IMR-90 (cell line): ENCODE results near the gene PIK3R3.

Experiments used
- CTCF ChIP-seq: conservative IDR thresholded peaks from 2 replicates; pipeline ENCODE4 v1.5.1; 2012; ENCODE audit warnings: mild to moderate bottlenecking, low read depth, low read length, improper control_type of control experiment
- MAZ ChIP-seq: IDR thresholded peaks from 2 replicates; pipeline ENCODE4 v1.6.1; 2012; ENCODE audit warnings: low read depth, mild to moderate bottlenecking, low read length, improper control_type of control experiment, moderate library complexity, borderline replicate concordance
- POLR2A ChIP-seq: IDR thresholded peaks from 2 replicates; pipeline ENCODE4 v1.6.1; 2012; ENCODE audit warnings: mild to moderate bottlenecking, low read depth, low read length
- RAD21 ChIP-seq: IDR thresholded peaks from 2 replicates; pipeline ENCODE4 v1.6.1; 2012; ENCODE audit warnings: low read length, improper control_type of control experiment
- RCOR1 ChIP-seq: IDR thresholded peaks from 2 replicates; pipeline ENCODE4 v1.6.1; 2012; ENCODE audit warnings: mild to moderate bottlenecking, low read length, improper control_type of control experiment; ENCODE audit not compliant: insufficient replicate concordance
- USF2 ChIP-seq: fragments of 150-350 bp; IDR thresholded peaks from 2 replicates; pipeline ENCODE4 v1.6.1; 2017; ENCODE audit warnings: mild to moderate bottlenecking, antibody characterized with exemption, low read length, low read depth

- no peak for TF ChIP-seq POLR2A
- no peak for TF ChIP-seq CTCF
- TF ChIP-seq RAD21 = no peak
- TF ChIP-seq MAZ = no peak
- TF ChIP-seq RCOR1 = no peak
- no peak for TF ChIP-seq USF2
Measured at GRCh38 chr1:46172321-46172720, 39.9 kb upstream of the PIK3R3 start.
